Measurements from ENCODE around the gene DNAJB9.
"Not testable (repeated sequence)": the region's sequence is repeated elsewhere in the genome, so short reads cannot be mapped to it uniquely, and the experiment has no call there.

DNAJB9 gene

GRCh38 chr7:108569381-108570145, at the start of gene DNAJB9, which contains the start of gene THAP5:
DNAJB9 (plus strand) TSS chr7:108569874; CDS start chr7:108571727, 1,853 bp downstream.
THAP5 (minus strand) TSS chr7:108569706; CDS start chr7:108569569, 137 bp downstream.
- peak; percentile 99 for DNase-seq

- DNase-seq, result no peak
Measured at GRCh38 chr7:108522780-108523179, 46.9 kb upstream of the DNAJB9 start.

- peak; percentile 2 for DNase-seq
Measured at GRCh38 chr7:108525327-108525984, 44.2 kb upstream of the DNAJB9 start.

DNA sequence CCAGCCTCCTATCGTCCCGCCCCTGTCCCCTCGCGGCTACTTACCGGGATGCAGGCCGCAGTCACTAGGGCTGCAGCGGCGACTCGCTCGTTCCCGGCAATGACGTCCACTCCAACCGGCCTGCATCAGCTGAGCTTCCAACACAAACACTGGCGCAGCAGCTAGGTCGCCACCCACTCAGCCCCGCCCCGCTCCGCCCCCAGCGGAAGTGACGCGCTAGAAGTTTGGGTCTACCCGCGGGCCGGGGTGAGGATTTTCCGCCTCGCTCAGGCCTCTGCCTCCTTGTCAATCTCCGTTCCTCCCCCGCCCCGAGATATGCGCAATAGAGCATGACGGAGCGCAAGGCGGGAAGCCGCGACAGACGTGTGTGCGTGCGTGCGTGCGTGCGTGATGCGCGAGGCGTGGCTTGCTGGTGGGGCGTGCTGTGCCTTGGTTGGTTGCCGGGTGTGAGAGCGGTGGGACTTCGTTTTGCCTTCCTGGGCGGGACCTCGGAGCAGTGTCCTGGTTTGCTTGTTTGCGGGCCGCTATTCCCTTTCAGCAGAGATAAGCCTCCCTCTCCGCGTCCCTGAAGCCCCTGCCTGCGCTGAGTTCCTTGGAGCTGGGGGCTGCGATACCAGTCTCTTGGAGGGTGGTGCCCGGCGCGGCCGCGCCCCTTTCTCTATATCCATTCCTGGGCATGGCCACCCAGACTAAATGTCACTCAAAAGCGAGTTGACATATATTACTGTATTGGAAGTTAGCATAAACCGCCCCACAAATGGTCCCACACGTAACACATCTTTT, 43.5 kb upstream of the DNAJB9 start, which contains the start of gene PNPLA8:
Gene PNPLA8 (minus strand): TSS at position 151 of the 783 bp plus-strand sequence. CDS start 10,644 bp downstream, outside the sequence.
- peak; percentile 99 for DNase-seq

- DNase-seq, result no peak
Measured at GRCh38 chr7:108526768-108527017, 43.0 kb upstream of the DNAJB9 start.

- no peak for DNase-seq
Measured at GRCh38 chr7:108528183-108528712, 41.4 kb upstream of the DNAJB9 start.

- no peak for DNase-seq
Measured at GRCh38 chr7:108529341-108529740, 40.3 kb upstream of the DNAJB9 start.

GRCh38 chr7:108533712-108534111, 36.0 kb upstream of the DNAJB9 start:
- no peak for DNase-seq

GRCh38 chr7:108535257-108535656, 34.4 kb upstream of the DNAJB9 start:
- no peak for DNase-seq

DNA sequence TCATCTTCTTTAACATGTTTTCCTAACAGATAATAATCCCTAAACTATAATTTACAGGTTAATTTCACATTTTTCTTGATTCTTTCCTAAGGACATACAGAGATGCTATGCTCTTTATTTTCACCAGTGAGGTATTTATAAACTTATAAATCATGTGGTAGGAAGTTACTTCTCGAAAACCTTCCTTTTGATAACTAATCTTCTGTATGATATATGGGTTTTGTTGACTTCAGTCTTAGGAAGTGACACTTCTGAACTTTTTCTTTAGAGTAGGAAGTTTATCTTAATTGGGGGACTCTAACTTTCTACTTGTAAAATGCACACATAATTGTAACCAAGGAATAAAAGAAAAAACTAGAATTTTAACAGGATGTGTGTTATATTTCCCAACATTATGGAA, 33.9 kb upstream of the DNAJB9 start:
- DNase-seq, result no peak

- no peak for DNase-seq
Measured at GRCh38 chr7:108537229-108537628, 32.4 kb upstream of the DNAJB9 start.

GRCh38 chr7:108538236-108538635, 31.4 kb upstream of the DNAJB9 start:
- not testable (repeated sequence) for DNase-seq

DNA sequence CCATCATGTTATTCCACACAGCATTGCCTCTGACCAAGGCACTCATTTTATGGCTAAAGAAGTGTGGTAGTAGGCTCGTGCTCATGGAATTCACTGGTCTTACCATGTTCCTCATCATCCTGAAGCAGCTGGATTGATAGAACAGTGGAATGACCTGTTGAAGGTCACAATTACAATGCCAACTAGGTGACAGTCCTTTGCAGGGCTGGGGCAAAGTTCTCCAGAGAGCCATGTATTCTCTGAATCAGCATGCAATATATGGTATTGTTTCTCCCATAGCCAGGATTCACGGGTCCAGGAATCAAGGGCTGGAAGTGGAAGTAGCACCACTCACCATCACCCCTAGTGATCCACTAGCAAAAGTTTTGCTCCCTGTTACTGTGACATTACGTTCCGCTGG, 31.0 kb upstream of the DNAJB9 start:
- not testable (repeated sequence) for DNase-seq

GRCh38 chr7:108541478-108541877, 28.2 kb upstream of the DNAJB9 start:
- no peak for DNase-seq

GRCh38 chr7:108548141-108548896, 21.4 kb upstream of the DNAJB9 start:
- DNase-seq, result not testable (repeated sequence)

GRCh38 chr7:108556665-108557064, 13.0 kb upstream of the DNAJB9 start:
- not testable (repeated sequence) for DNase-seq

- DNase-seq, result no peak
Measured at GRCh38 chr7:108557191-108557590, 12.5 kb upstream of the DNAJB9 start.

DNA sequence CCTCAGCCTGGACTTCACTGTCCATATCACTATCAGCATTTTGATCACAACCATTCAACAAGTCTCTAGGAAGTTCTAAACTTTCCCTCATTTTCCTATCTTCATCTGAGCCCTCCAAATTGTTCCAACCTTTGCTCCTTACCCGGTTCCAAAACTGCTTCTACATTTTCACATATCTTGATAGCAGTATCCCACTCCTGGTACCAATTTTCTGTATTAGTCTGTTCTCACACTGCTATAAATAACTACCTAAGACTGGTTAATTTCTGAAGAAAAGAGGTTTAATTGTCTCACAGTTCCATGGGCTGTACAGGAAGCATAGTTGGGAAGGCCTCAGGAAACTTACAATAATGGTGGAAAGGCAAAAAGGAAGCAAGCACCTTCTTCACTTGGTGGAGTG, 12.1 kb upstream of the DNAJB9 start:
- no peak for DNase-seq

- DNase-seq, result no peak
Measured at GRCh38 chr7:108559253-108559652, 10.4 kb upstream of the DNAJB9 start.

GRCh38 chr7:108561047-108561619, 8.5 kb upstream of the DNAJB9 start:
- DNase-seq, result no peak

- no peak for DNase-seq
Measured at GRCh38 chr7:108565987-108566386, 3.7 kb upstream of the DNAJB9 start.

GRCh38 chr7:108568801-108569380, 783 bp upstream of the DNAJB9 start:
- peak; percentile 54 for DNase-seq
